ENCODE measurements around the gene GPBP1L1. TPM values are rescaled to one million over a fixed set of nuclear protein-coding genes. Genes with fewer than 3 reads are reported as not detected.

GPBP1L1 gene
- total and polyA plus RNA-seq, 9 of the 15 experiments (the other 6 are each of a cell fraction or from before 2014, with no cell fraction given) = 86.0 to 216 (median 138) TPM

DNA sequence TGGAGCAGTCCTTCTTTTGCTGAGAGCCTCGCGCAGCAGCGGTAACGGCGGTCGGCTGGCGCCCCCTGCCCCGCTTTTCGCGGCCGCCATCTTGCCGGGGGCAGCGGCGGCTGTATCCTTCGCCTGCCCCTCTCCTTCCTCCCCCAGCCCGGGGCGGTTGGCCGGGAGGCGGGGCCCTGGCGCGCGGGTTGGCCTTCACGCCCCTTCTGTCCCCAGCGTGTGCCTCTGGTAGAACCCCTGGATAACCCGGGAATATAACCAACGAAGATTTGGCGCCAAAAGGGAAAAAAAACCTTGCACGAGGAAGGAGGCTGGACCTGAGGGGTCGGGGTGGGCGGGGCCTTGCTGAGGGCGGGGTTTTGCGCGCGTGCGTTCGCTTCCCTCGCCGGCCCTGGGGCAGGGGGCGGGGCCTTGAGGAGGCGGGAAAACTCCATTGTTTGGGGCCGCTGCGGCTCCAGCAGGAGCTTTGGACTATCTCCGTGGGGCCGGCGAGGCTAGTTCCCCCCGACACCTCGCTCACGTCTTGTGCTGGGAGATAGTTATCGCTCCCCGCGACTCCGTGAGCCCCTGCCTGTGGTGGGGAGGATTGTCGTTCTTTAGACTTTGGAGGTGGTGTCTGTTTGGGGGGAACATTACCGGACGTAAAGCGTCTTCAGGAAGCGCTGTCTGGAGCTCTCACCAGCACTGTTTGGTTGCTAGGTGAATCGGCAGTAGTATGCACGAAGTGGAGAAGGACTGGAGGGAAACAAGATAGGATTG is 101.8 kb downstream of the GPBP1L1 start (continued):
- TF ChIP-seq MCM2 (IDR thresholded peaks at IDR 0.05; ENCODE audit: low read depth) (no peak), E2F3 (CRISPR knock-in tag; IDR thresholded peaks at IDR 0.05) (peak; percentile 92), CCAR2 (IDR thresholded peaks at IDR 0.05; ENCODE audit: low read depth, low read length) (no peak), ELF2 (CRISPR knock-in tag; IDR thresholded peaks at IDR 0.05) (0 out of 2 replicates have a peak, but pooled peaks have one; percentile 7), SOX6 (IDR thresholded peaks at IDR 0.05) (peak; percentile 60), ZNF431 (CRISPR knock-in tag; IDR thresholded peaks at IDR 0.05) (peak; percentile 63; the same call in 1 of the 2 replicates), SAFB (IDR thresholded peaks at IDR 0.05; ENCODE audit: borderline replicate concordance, low read depth, low read length) (0 out of 2 replicates have a peak, but pooled peaks have one; percentile 14), WHSC1 (IDR thresholded peaks at IDR 0.05; ENCODE audit: low read length) (no peak), RBM34 (IDR thresholded peaks at IDR 0.05; ENCODE audit: borderline replicate concordance, insufficient read depth, low read length) (no peak), MAZ (CRISPR knock-in tag; conservative IDR thresholded peaks at IDR 0.05 in 1 of 2, IDR thresholded peaks at IDR 0.05 in 1 of 2) (peak; percentile 74 to 85; a peak in 3 of 4 replicates), GATA2 (CRISPR knock-in tag; IDR thresholded peaks at IDR 0.05) (0 out of 2 replicates have a peak, but pooled peaks have one; percentile 6), BCL6 (CRISPR knock-in tag; IDR thresholded peaks at IDR 0.05) (no peak), NCOA6 (IDR thresholded peaks at IDR 0.05) (no peak), ZNF184 (CRISPR knock-in tag; IDR thresholded peaks at IDR 0.05) (no peak), TARDBP (IDR thresholded peaks at IDR 0.05) (no peak), KLF13 (tag; IDR thresholded peaks at IDR 0.05; ENCODE audit: borderline replicate concordance, low read depth) (peak; percentile 43; the same call in 1 of the 2 replicates), ELF1 (tag; IDR thresholded peaks at IDR 0.05) (peak; percentile 31; the same call in 1 of the 2 replicates), ARNT (IDR thresholded peaks at IDR 0.05) (peak in 1 of 2 experiments; percentile 59; a peak in 1 of 4 replicates), RAD21 (CRISPR knock-in tag; conservative IDR thresholded peaks at IDR 0.05 in 1 of 2, IDR thresholded peaks at IDR 0.05 in 1 of 2) (peak; percentile 12 to 38; a peak in 2 of 4 replicates), STAG1 (CRISPR knock-in tag; IDR thresholded peaks at IDR 0.05; ENCODE audit: borderline replicate concordance) (no peak), U2AF1 (optimal IDR thresholded peaks at IDR 0.05; ENCODE audit: low read depth, low read length) (peak; percentile 62), RBM22 (IDR thresholded peaks at IDR 0.05; ENCODE audit: low read depth, low read length, poor library complexity, severe bottlenecking) (peak; percentile 99)
- TF ChIP-seq, protein P1, sequence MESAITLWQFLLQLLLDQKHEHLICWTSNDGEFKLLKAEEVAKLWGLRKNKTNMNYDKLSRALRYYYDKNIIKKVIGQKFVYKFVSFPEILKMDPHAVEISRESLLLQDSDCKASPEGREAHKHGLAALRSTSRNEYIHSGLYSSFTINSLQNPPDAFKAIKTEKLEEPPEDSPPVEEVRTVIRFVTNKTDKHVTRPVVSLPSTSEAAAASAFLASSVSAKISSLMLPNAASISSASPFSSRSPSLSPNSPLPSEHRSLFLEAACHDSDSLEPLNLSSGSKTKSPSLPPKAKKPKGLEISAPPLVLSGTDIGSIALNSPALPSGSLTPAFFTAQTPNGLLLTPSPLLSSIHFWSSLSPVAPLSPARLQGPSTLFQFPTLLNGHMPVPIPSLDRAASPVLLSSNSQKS (CRISPR knock-in tag; IDR thresholded peaks at IDR 0.05) = no peak
- TF ChIP-seq, protein P2, sequence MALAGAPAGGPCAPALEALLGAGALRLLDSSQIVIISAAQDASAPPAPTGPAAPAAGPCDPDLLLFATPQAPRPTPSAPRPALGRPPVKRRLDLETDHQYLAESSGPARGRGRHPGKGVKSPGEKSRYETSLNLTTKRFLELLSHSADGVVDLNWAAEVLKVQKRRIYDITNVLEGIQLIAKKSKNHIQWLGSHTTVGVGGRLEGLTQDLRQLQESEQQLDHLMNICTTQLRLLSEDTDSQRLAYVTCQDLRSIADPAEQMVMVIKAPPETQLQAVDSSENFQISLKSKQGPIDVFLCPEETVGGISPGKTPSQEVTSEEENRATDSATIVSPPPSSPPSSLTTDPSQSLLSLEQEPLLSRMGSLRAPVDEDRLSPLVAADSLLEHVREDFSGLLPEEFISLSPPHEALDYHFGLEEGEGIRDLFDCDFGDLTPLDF (CRISPR knock-in tag; IDR thresholded peaks at IDR 0.05) = peak; percentile 92
- TF ChIP-seq, protein P3, sequence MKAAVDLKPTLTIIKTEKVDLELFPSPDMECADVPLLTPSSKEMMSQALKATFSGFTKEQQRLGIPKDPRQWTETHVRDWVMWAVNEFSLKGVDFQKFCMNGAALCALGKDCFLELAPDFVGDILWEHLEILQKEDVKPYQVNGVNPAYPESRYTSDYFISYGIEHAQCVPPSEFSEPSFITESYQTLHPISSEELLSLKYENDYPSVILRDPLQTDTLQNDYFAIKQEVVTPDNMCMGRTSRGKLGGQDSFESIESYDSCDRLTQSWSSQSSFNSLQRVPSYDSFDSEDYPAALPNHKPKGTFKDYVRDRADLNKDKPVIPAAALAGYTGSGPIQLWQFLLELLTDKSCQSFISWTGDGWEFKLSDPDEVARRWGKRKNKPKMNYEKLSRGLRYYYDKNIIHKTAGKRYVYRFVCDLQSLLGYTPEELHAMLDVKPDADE (conservative IDR thresholded peaks at IDR 0.05; ENCODE audit: control insufficient read depth, low read depth, low read length) = peak; percentile 65

Data from K562 (cell line).